ENCODE measurements around the gene BMAL2. TPM values are rescaled to one million over a fixed set of nuclear protein-coding genes. Genes with fewer than 3 reads are reported as not detected.
A peak's percentile ranks its signal among the peaks of the same experiment; 100 is the strongest.

BMAL2 gene
- total RNA-seq, 1 donor from 2014 or later: 57.2 TPM

DNA sequence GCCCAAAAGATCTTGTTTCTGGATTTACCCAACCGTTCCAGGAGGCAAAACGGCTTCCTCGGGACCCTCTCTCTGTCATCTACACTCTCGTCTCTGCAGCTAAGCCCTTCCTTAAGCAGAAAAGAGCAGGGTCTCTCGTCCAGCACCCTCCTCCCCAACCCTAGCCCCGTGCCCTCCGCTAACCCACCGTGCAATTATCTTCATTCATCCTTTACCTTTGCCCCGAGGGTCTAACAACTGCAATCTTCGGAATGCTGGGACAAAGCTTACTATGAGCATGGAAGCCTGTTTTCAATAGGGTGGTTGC lies 276 bp upstream of the BMAL2 start:
- no peaks in the 10 kb centered on the region for H3K9me3 Mint-ChIP-seq
- peaks cover 18% of the 10 kb centered on the region for H3K36me3 Mint-ChIP-seq (ENCODE audit: low read depth)

DNA sequence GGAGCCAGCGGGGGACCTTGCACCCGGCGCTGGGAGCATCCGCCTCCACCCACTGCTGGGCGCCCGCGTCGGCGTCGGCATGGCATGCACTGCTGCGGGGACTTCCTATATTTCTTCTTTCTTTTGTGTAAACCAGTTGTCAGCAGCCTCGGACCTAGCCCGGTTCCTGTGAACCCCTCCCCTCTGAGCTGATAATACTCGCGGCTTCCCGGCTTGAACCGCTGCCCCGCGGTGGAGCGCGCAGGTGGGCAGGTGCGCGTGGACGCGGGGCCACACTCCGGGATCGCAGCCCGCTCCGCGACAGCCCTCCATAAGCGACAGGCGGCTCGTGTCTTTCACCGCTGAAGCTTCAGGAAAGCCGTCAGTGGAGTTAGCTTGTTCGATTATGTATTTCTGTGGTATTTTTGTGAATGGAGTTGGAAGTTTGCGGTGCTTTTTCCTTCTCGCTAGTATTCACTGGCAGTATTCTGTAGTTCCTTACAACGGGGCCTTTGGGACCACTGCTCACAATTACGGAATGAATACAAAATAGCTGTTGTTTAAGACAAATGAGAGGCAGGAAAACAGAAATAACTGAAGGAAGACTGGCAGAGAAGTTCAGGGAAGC lies 870 bp downstream of the BMAL2 start:
- H3K36me3 Mint-ChIP-seq (ENCODE audit: low read depth): peaks cover 18% of the 10 kb centered on the region
- H3K27ac Mint-ChIP-seq: peak overlapping the region; percentile 96
- peaks cover 75% of the 10 kb centered on the region for H3K4me1 Mint-ChIP-seq (ENCODE audit: low read depth)
- intact Hi-C loops (cut with micrococcal nuclease): loop anchor here (2.0 to 10.0 kb wide), 8 partner anchors 89 to 1769 kb away; partner anchors contain the start of genes BHLHE41, ITPR2, MRPS35 and PPFIBP1
- DNase-seq (ENCODE audit: low spot score): peak; percentile 58
- no peaks in the 10 kb centered on the region for H3K9me3 Mint-ChIP-seq
- peak overlapping the region; percentile 99 for H3K4me3 Mint-ChIP-seq
- H3K27me3 Mint-ChIP-seq (ENCODE audit: insufficient read depth): no peaks in the 10 kb centered on the region

More for the DNA sequence above, 276 bp upstream of the BMAL2 start:
- Mint-ChIP-seq H3K27me3 (ENCODE audit: insufficient read depth) (no peaks in the 10 kb centered on the region), H3K4me1 (ENCODE audit: low read depth) (peaks cover 64% of the 10 kb centered on the region), H3K27ac (peak overlapping the region; percentile 90), H3K4me3 (peak overlapping the region; percentile 92)
- no peak for DNase-seq (ENCODE audit: low spot score)
- intact Hi-C loops (cut with micrococcal nuclease): loop anchor here (2.0 to 10.0 kb wide), 7 partner anchors 88 to 1770 kb away; partner anchors contain the start of genes BHLHE41, ITPR2, MRPS35 and PPFIBP1

DNA sequence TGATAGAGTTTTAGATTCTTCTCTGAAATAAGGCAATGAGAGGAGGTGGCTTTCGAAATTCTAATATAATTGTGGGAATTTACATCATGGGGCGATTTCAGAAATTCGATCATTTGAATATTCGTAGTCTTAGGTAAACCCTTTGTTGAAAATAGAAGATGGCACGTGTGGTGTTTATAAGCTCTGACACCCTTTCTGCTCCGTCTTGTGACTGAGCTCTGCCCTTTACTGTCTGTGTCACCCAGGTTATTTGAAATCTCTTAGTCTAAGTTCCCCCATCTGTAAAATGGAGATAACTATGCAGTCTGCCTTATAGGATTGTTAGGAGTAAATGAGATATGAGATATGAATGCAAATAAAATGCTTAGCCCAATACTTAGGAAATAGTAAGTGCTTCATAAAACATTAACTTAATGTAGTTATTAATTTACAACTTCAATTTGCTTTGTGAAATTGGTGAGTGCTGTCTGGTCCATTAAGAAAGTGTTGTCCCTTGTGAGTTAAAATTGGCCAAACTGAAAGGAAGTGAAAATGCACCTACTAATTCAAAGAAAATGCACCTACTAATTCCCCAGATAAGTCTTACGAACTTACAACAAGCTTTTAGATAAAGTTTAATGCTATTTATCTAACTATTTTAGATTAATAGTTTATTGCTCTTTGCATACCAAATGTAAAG lies 1.5 kb downstream of the BMAL2 start:
- no peaks in the 10 kb centered on the region for H3K9me3 Mint-ChIP-seq
- H3K4me1 Mint-ChIP-seq (ENCODE audit: low read depth): peaks cover 75% of the 10 kb centered on the region
- intact Hi-C loops (cut with micrococcal nuclease): loop anchor here (2.0 to 10.0 kb wide), 5 partner anchors 297 to 1768 kb away; partner anchors contain the start of genes BHLHE41 and ITPR2
- peaks cover 19% of the 10 kb centered on the region for H3K36me3 Mint-ChIP-seq (ENCODE audit: low read depth)
- DNase-seq (ENCODE audit: low spot score): no peak
- H3K4me3 Mint-ChIP-seq: peak overlapping the region; percentile 99
- no peaks in the 10 kb centered on the region for H3K27me3 Mint-ChIP-seq (ENCODE audit: insufficient read depth)
- H3K27ac Mint-ChIP-seq: peak overlapping the region; percentile 96

DNA sequence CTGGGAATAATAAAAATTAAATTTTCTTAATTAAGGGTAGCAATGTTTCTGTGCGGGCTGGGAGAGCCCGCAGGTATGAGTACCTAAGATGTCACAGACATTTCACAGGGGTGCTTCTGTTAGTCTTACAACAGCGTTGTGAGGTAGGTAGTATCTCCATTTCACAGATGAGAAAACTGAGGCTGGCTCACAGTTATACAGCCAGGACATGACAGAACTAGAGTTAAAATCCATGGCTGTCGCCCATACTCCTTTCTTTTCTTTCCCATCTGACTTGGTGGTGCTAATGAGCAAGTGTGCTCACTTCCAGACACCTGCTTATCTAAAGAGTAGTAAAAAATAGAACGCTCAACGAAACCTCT lies 2.1 kb downstream of the BMAL2 start:
- no peaks in the 10 kb centered on the region for H3K9me3 Mint-ChIP-seq
- H3K4me1 Mint-ChIP-seq (ENCODE audit: low read depth): peaks cover 75% of the 10 kb centered on the region
- intact Hi-C loops (cut with micrococcal nuclease): loop anchor here (2.0 to 10.0 kb wide), 5 partner anchors 296 to 1768 kb away; partner anchors contain the start of genes BHLHE41 and ITPR2
- DNase-seq (ENCODE audit: low spot score): no peak
- H3K27ac Mint-ChIP-seq: no peak overlapping the region
- no peaks in the 10 kb centered on the region for H3K27me3 Mint-ChIP-seq (ENCODE audit: insufficient read depth)
- H3K36me3 Mint-ChIP-seq (ENCODE audit: low read depth): peaks cover 21% of the 10 kb centered on the region
- H3K4me3 Mint-ChIP-seq: peak overlapping the region; percentile 29

DNA sequence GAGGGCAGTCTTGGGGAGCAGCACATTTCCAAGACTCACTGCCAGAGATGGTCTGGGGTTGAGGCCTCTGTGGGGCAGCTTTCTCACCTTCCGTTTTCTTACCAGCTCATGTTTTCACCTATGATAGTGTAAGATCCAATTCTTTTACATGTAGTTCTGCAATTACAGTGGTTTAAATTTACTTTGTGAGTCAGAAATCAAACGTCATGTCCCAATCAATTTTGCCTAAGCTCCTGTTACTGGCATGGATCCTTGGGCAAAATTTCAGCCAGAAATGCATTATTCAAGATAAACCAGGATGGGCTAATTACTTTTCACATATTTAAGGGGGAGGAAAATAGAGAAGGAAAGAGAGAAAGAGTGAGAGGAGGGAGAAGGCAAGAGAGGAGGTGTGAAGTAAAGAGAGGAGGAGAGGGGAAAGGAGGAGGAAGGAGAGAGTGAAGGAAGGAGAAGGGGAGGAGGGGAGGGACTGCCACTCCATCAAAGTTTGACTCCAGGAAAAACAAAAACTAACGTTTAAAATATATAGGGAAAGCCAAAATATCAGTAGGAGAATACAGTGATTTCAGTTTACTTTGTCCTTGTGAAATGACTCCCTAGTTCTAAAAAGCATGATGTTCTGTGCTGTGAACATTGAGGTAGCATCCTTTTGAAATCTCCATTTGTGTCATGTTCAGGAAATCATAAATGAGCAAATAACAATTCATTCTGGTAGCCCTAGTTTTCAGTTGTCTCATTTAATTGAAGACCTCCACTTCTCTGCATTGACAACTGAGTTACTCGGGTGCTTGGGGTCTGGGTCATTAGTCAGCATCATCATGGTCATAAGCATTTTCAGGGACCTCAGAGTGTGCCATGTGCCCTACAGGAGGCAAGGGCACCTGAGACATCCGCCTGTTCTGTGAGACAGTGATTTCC lies 3.0 kb downstream of the BMAL2 start:
- intact Hi-C loops (cut with micrococcal nuclease): loop anchor here (2.0 to 10.0 kb wide), 2 partner anchors 295 to 1211 kb away; partner anchors contain the start of gene BHLHE41
- Mint-ChIP-seq H3K4me1 (ENCODE audit: low read depth) (peaks cover 80% of the 10 kb centered on the region), H3K4me3 (peak overlapping the region; percentile 29), H3K27me3 (ENCODE audit: insufficient read depth) (no peaks in the 10 kb centered on the region), H3K36me3 (ENCODE audit: low read depth) (peaks cover 26% of the 10 kb centered on the region), H3K27ac (no peak overlapping the region), H3K9me3 (no peaks in the 10 kb centered on the region)
- no peak for DNase-seq (ENCODE audit: low spot score)

DNA sequence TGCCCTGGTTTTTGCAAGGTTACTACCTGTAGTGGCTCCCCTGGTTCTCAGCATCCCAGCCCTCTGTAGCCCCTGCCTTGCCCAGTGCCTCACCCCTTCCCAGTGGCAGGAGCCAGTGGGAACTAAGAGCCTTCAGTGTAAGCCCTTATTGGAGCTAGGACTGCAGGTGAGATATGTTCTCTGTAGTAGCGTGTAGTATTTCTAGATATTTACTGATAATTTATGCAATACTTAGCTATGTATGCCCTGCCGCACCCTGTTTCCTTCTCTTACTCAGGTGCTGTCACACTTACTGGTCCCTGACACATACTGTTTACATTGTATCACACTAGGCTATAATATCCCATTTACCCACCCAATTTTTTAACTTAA lies 3.6 kb downstream of the BMAL2 start:
- Mint-ChIP-seq H3K36me3 (ENCODE audit: low read depth) (peaks cover 25% of the 10 kb centered on the region), H3K4me3 (no peak overlapping the region), H3K9me3 (no peaks in the 10 kb centered on the region), H3K4me1 (ENCODE audit: low read depth) (peaks cover 80% of the 10 kb centered on the region), H3K27ac (no peak overlapping the region), H3K27me3 (ENCODE audit: insufficient read depth) (no peaks in the 10 kb centered on the region)
- intact Hi-C loops (cut with micrococcal nuclease): loop anchor here (10.0 kb wide), 1 partner anchor 1211 kb away; the partner anchor contains the start of gene BHLHE41
- no peak for DNase-seq (ENCODE audit: low spot score)

DNA sequence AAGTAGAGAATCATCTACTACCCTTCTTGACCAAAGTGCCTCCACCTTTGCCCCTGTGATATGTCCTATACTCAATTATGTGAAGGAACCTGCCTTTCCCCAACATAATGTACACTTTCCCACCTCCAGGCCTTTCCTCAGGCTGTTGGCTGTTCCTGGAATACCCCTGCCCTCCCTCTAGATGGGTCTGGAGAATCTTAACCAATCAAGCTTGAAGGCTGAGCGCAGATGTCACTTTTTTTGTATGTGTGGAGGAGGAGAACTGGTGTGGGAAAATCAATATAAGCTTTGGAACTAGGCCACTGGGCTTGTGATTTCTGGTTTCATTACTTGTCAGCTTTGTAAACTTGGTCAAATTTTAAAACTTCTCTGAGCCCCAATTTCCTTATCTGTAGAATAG lies 4.7 kb downstream of the BMAL2 start:
- H3K27me3 Mint-ChIP-seq (ENCODE audit: insufficient read depth): no peaks in the 10 kb centered on the region
- no peak overlapping the region for H3K4me3 Mint-ChIP-seq
- H3K9me3 Mint-ChIP-seq: no peaks in the 10 kb centered on the region
- peaks cover 71% of the 10 kb centered on the region for H3K4me1 Mint-ChIP-seq (ENCODE audit: low read depth)
- no peak overlapping the region for H3K27ac Mint-ChIP-seq
- H3K36me3 Mint-ChIP-seq (ENCODE audit: low read depth): peaks cover 25% of the 10 kb centered on the region
- DNase-seq (ENCODE audit: low spot score): no peak
- intact Hi-C loops (cut with micrococcal nuclease): loop anchor here (10.0 kb wide), 1 partner anchor 1213 kb away; the partner anchor contains the start of gene BHLHE41

DNA sequence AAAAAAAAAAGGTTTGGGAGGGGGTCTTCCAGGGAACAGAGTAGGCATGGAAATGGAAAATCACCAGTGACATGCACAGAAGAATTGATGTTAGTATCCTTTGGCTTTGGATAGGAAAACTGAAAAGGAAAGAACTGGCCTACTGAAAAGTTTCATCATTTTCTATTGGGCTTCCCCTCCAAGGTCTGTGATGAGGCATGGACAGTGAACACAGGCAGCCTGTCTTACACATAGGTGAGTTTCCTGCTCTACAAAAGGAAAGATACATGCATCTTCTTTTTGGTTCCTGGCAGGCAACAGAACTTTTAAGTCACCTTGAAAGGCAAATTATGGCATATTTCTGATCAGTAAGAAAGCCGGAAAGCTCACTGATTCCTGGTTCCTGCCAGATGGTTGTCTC lies 5.8 kb downstream of the BMAL2 start:
- Mint-ChIP-seq H3K27me3 (ENCODE audit: insufficient read depth) (no peaks in the 10 kb centered on the region), H3K4me1 (ENCODE audit: low read depth) (peaks cover 72% of the 10 kb centered on the region), H3K36me3 (ENCODE audit: low read depth) (peaks cover 24% of the 10 kb centered on the region), H3K27ac (no peak overlapping the region), H3K4me3 (no peak overlapping the region), H3K9me3 (no peaks in the 10 kb centered on the region)
- DNase-seq (ENCODE audit: low spot score): no peak
- intact Hi-C loops (cut with micrococcal nuclease): loop anchor here (10.0 kb wide), 1 partner anchor 1214 kb away; the partner anchor contains the start of gene BHLHE41

DNA sequence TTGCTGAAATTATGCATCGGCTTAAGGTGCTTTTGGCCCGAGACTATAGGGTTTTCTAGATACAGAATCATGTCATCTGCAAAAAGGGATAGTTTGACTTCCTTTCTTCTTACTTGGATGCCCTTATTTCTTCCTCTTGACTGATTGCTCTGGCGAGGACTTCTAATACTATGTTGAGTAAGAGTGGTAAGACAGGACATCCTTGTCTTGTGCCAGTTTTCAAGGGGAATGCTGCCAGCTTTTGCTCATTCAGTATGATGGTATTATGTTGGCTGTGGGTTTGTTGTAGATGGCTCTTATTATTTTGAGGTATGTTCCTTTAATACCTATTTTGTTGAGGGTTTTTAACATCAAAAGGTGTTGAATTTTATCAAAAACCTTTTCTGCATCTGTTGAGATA lies 8.3 kb downstream of the BMAL2 start:
- Mint-ChIP-seq H3K9me3 (no peaks in the 10 kb centered on the region), H3K27ac (no peak overlapping the region), H3K27me3 (ENCODE audit: insufficient read depth) (no peaks in the 10 kb centered on the region), H3K36me3 (ENCODE audit: low read depth) (peaks cover 18% of the 10 kb centered on the region), H3K4me3 (no peak overlapping the region), H3K4me1 (ENCODE audit: low read depth) (peaks cover 60% of the 10 kb centered on the region)
- no peak for DNase-seq (ENCODE audit: low spot score)
- intact Hi-C loops (cut with micrococcal nuclease): no loop called here

DNA sequence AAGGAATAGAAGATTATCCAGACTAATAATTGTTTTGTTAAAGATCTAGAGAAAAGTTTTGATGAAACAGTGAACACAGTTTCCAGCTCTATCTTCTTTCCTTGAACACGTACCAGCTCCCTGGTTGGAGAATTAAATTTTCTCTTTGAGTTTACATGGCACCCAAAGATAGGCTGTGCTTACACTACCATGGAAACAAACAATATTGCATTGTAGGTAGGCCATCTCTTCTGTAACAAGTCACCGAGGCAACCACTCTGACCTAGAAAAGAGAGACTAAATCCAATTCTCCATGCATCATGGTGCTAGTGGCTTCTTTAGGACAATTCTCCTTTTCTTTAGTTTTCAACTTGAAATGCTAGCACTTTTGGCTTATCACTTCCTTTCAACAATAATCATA lies 9.9 kb downstream of the BMAL2 start:
- Mint-ChIP-seq H3K36me3 (ENCODE audit: low read depth) (peaks cover 19% of the 10 kb centered on the region), H3K27ac (no peak overlapping the region), H3K9me3 (no peaks in the 10 kb centered on the region), H3K4me3 (no peak overlapping the region), H3K27me3 (ENCODE audit: insufficient read depth) (no peaks in the 10 kb centered on the region), H3K4me1 (ENCODE audit: low read depth) (peaks cover 50% of the 10 kb centered on the region)
- intact Hi-C loops (cut with micrococcal nuclease): no loop called here
- no peak for DNase-seq (ENCODE audit: low spot score)

DNA sequence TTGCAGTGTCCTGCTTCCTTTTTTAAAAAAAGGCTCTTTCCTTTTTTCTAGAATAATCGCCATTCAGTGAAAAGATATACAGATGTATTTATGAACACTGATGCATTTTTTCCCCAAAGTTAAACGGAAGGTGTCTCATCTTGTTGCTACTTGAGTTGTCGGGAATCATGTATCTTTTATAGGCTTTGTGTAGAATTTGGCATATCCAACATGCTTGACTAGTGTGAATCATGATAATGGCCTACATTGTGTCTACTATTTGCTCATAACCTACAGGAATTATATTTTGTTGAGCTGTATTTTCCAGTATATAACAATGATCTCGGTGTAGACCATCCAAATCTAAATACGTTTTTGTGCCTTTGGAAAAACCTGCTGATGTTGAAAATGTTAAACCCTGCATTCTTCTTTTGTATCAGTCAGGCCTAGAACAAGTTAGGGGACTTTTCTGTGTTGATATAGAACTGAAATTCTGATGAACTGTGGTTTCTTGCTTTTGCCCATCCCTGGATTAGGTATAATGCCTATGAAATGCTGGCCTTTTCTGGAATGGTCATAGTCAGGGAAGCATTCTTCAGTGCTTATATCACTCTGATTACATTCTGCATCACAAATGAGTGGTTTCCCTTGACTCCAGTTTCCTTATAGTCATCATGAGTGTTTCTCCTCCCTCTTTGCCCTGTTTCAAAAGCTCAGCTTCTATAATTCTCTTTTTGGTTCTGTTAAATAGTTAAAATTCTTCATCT lies 10.8 kb downstream of the BMAL2 start:
- H3K4me3 Mint-ChIP-seq: no peak overlapping the region
- H3K27ac Mint-ChIP-seq: no peak overlapping the region
- peaks cover 13% of the 10 kb centered on the region for H3K36me3 Mint-ChIP-seq (ENCODE audit: low read depth)
- intact Hi-C loops (cut with micrococcal nuclease): no loop called here
- no peaks in the 10 kb centered on the region for H3K9me3 Mint-ChIP-seq
- H3K27me3 Mint-ChIP-seq (ENCODE audit: insufficient read depth): no peaks in the 10 kb centered on the region
- DNase-seq (ENCODE audit: low spot score): no peak
- H3K4me1 Mint-ChIP-seq (ENCODE audit: low read depth): peaks cover 41% of the 10 kb centered on the region

DNA sequence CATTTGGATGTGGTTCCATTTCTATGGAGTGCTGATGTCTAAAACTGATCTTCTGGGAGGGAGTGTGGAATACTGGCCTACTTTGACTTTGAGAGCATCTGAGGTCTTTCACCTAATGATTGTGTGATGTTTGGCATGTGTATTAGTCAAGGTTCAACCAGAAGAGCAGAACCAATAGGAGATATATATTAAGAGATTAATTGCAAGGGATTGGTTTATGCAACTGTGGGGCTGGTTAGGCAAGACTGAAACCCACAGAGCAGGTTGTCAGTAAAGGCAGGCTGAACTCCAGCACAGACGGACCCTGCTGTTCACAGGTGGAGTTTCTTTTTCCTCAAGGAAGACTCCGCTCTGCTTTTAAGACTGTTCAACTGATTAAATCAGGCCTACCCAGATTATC lies 11.6 kb downstream of the BMAL2 start:
- no peak for DNase-seq (ENCODE audit: low spot score)
- Mint-ChIP-seq H3K9me3 (no peaks in the 10 kb centered on the region), H3K4me1 (ENCODE audit: low read depth) (peaks cover 40% of the 10 kb centered on the region), H3K27ac (no peak overlapping the region), H3K4me3 (no peak overlapping the region), H3K27me3 (ENCODE audit: insufficient read depth) (no peaks in the 10 kb centered on the region), H3K36me3 (ENCODE audit: low read depth) (peaks cover 14% of the 10 kb centered on the region)
- intact Hi-C loops (cut with micrococcal nuclease): no loop called here
